GM19463 (cell line): ENCODE measurements around the gene ASB2.

Source experiments
- ATAC-seq: cut with Tn5 transposase; IDR thresholded peaks from one replicate; pipeline ENCODE4 v1.9.1; 2021; ENCODE audit warnings: mild to moderate bottlenecking, moderate library complexity; ENCODE audit not compliant: unreplicated experiment

Gene ASB2

GRCh38 chr14:93906341-93907329 lies 69.7 kb downstream of the ASB2 start:
- ATAC-seq = peak; percentile 82

- no peak for ATAC-seq
These were observed 70.7 kb downstream of the ASB2 start for GRCh38 chr14:93905623-93906022.

GRCh38 chr14:93903342-93904184 lies 72.8 kb downstream of the ASB2 start:
- ATAC-seq = no peak

- no peak for ATAC-seq
These were observed 73.6 kb downstream of the ASB2 start for GRCh38 chr14:93902619-93903307.

- ATAC-seq = no peak
These were observed 74.6 kb downstream of the ASB2 start for GRCh38 chr14:93901813-93902212.

GRCh38 chr14:93898731-93899130 lies 77.6 kb downstream of the ASB2 start:
- no peak for ATAC-seq

GRCh38 chr14:93898081-93898611 lies 78.2 kb downstream of the ASB2 start:
- no peak for ATAC-seq

- no peak for ATAC-seq
These were observed 78.9 kb downstream of the ASB2 start for GRCh38 chr14:93897476-93897845.

GRCh38 chr14:93895023-93895604 lies 81.3 kb downstream of the ASB2 start:
- no peak for ATAC-seq

- no peak for ATAC-seq
These were observed 82.6 kb downstream of the ASB2 start for GRCh38 chr14:93893661-93894261.

GRCh38 chr14:93892923-93893558 lies 83.3 kb downstream of the ASB2 start:
- ATAC-seq = peak; percentile 58

- no peak for ATAC-seq
These were observed 83.9 kb downstream of the ASB2 start for GRCh38 chr14:93892505-93892839.

GRCh38 chr14:93891756-93892504 lies 84.4 kb downstream of the ASB2 start:
- no peak for ATAC-seq

GRCh38 chr14:93889739-93890483 lies 86.5 kb downstream of the ASB2 start:
- no peak for ATAC-seq

GRCh38 chr14:93888995-93889394 lies 87.4 kb downstream of the ASB2 start:
- no peak for ATAC-seq

- no peak for ATAC-seq
These were observed 91.4 kb downstream of the ASB2 start for GRCh38 chr14:93884950-93885349.
